ENCODE data around the gene CFAP206. TPM values are rescaled to one million over a fixed set of nuclear protein-coding genes. Genes with fewer than 3 reads are reported as not detected.

CFAP206 gene
- total and polyA plus RNA-seq, 2 experiments from 2014 or later: not detected

DNA sequence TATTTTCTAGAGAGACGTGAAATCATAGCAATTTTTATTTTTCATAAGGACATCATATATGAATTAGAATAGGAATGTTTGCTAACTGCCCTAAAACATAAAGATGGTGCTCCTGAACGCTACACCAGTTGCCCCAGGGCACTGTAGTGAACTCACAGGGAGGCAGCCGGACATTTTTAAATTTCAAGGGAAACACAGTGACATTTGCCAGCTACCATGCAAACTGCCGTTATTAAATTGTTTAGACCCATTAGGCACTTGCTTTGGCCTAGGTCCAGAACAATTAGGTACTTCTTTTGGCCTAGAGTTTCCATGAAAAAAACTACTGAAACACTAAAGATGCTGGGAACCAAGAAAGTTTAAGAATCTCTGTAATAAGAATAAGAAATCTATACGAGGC lies 24.9 kb upstream of the CFAP206 start (continued):
- TF ChIP-seq, protein P1, sequence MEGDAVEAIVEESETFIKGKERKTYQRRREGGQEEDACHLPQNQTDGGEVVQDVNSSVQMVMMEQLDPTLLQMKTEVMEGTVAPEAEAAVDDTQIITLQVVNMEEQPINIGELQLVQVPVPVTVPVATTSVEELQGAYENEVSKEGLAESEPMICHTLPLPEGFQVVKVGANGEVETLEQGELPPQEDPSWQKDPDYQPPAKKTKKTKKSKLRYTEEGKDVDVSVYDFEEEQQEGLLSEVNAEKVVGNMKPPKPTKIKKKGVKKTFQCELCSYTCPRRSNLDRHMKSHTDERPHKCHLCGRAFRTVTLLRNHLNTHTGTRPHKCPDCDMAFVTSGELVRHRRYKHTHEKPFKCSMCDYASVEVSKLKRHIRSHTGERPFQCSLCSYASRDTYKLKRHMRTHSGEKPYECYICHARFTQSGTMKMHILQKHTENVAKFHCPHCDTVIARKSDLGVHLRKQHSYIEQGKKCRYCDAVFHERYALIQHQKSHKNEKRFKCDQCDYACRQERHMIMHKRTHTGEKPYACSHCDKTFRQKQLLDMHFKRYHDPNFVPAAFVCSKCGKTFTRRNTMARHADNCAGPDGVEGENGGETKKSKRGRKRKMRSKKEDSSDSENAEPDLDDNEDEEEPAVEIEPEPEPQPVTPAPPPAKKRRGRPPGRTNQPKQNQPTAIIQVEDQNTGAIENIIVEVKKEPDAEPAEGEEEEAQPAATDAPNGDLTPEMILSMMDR (conservative IDR thresholded peaks at IDR 0.05; ENCODE audit: low read depth in 2 of 2): no peak
- TF ChIP-seq, protein P2, sequence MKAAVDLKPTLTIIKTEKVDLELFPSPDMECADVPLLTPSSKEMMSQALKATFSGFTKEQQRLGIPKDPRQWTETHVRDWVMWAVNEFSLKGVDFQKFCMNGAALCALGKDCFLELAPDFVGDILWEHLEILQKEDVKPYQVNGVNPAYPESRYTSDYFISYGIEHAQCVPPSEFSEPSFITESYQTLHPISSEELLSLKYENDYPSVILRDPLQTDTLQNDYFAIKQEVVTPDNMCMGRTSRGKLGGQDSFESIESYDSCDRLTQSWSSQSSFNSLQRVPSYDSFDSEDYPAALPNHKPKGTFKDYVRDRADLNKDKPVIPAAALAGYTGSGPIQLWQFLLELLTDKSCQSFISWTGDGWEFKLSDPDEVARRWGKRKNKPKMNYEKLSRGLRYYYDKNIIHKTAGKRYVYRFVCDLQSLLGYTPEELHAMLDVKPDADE (IDR thresholded peaks at IDR 0.05): no peak
- no peak for TF ChIP-seq EZH2 (IDR thresholded peaks at IDR 0.05; ENCODE audit: low read depth, unreplicated experiment)

DNA sequence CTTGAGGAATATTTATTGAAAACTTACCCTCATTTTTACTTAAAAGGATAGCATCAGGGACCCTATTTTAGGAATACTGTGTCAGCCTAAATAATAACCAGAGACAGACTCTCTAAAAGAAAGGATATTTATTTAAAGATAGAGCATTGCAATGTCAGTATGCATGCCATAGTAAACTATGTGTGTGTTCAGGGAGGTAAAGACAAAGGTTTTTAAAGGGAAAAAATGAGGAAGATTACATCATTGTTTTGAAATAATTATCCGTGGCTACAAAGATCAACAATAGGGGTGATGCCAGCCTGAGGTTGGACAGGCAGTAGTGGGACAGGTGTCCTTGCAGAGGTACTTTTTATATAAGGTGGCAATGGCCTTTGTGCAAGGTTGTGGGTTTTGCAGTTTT lies 23.7 kb upstream of the CFAP206 start:
- ATAC-seq (no peak), DNase-seq (ENCODE audit: low spot score) (no peak)
- H3K27me3 Mint-ChIP-seq (ENCODE audit: insufficient read depth, low read depth, poor library complexity): no peaks in the 10 kb centered on the region
- peak overlapping the region; percentile 19; the same call in 1 of the 2 replicates for H3K27ac Mint-ChIP-seq
- Histone ChIP-seq H3K27me3 (ENCODE audit: insufficient read depth) (no peaks in the 10 kb centered on the region), H3K79me2 (replicated peaks; ENCODE audit: insufficient read depth) (no peaks in the 10 kb centered on the region), H3K27ac (ENCODE audit: low read depth) (no peak overlapping the region), H2AFZ (no peak overlapping the region), H3K4me1 (ENCODE audit: insufficient read depth) (no peaks in the 10 kb centered on the region), H3F3A (replicated peaks; ENCODE audit: low read depth) (no peaks in the 10 kb centered on the region), H4K20me1 (replicated peaks; ENCODE audit: insufficient read depth) (no peaks in the 10 kb centered on the region), H3K4me3 (no peak overlapping the region), H3K9me2 (ENCODE audit: insufficient read depth) (no peaks in the 10 kb centered on the region), H3K4me2 (no peak overlapping the region), H3K36me3 (ENCODE audit: insufficient read depth) (no peaks in the 10 kb centered on the region)
- H3K4me1 Mint-ChIP-seq: no peaks in the 10 kb centered on the region; the same call in 2 of the 3 replicates
- H3K36me3 Mint-ChIP-seq (ENCODE audit: low read depth): no peaks in the 10 kb centered on the region
- H3K9me3 Mint-ChIP-seq: no peaks in the 10 kb centered on the region
- no peak overlapping the region for H3K4me3 Mint-ChIP-seq
- TF ChIP-seq CREB1 (CRISPR knock-in tag; IDR thresholded peaks at IDR 0.05; ENCODE audit: low read depth): no peak
- TF ChIP-seq, protein P3, sequence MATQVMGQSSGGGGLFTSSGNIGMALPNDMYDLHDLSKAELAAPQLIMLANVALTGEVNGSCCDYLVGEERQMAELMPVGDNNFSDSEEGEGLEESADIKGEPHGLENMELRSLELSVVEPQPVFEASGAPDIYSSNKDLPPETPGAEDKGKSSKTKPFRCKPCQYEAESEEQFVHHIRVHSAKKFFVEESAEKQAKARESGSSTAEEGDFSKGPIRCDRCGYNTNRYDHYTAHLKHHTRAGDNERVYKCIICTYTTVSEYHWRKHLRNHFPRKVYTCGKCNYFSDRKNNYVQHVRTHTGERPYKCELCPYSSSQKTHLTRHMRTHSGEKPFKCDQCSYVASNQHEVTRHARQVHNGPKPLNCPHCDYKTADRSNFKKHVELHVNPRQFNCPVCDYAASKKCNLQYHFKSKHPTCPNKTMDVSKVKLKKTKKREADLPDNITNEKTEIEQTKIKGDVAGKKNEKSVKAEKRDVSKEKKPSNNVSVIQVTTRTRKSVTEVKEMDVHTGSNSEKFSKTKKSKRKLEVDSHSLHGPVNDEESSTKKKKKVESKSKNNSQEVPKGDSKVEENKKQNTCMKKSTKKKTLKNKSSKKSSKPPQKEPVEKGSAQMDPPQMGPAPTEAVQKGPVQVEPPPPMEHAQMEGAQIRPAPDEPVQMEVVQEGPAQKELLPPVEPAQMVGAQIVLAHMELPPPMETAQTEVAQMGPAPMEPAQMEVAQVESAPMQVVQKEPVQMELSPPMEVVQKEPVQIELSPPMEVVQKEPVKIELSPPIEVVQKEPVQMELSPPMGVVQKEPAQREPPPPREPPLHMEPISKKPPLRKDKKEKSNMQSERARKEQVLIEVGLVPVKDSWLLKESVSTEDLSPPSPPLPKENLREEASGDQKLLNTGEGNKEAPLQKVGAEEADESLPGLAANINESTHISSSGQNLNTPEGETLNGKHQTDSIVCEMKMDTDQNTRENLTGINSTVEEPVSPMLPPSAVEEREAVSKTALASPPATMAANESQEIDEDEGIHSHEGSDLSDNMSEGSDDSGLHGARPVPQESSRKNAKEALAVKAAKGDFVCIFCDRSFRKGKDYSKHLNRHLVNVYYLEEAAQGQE (IDR thresholded peaks at IDR 0.05; ENCODE audit: unreplicated experiment): no peak
- TF ChIP-seq NANOG (IDR thresholded peaks at IDR 0.05; ENCODE audit: borderline replicate concordance): no peak
- TF ChIP-seq, protein P1 (conservative IDR thresholded peaks at IDR 0.05; ENCODE audit: low read depth in 2 of 2): no peak
- TF ChIP-seq EZH2 (IDR thresholded peaks at IDR 0.05; ENCODE audit: low read depth, unreplicated experiment): no peak
- no peak for TF ChIP-seq ZNF331 (CRISPR knock-in tag; IDR thresholded peaks at IDR 0.05; ENCODE audit: low read depth)
- TF ChIP-seq STAT1 (IDR thresholded peaks at IDR 0.05; ENCODE audit: unreplicated experiment): no peak
- TF ChIP-seq, protein P4, sequence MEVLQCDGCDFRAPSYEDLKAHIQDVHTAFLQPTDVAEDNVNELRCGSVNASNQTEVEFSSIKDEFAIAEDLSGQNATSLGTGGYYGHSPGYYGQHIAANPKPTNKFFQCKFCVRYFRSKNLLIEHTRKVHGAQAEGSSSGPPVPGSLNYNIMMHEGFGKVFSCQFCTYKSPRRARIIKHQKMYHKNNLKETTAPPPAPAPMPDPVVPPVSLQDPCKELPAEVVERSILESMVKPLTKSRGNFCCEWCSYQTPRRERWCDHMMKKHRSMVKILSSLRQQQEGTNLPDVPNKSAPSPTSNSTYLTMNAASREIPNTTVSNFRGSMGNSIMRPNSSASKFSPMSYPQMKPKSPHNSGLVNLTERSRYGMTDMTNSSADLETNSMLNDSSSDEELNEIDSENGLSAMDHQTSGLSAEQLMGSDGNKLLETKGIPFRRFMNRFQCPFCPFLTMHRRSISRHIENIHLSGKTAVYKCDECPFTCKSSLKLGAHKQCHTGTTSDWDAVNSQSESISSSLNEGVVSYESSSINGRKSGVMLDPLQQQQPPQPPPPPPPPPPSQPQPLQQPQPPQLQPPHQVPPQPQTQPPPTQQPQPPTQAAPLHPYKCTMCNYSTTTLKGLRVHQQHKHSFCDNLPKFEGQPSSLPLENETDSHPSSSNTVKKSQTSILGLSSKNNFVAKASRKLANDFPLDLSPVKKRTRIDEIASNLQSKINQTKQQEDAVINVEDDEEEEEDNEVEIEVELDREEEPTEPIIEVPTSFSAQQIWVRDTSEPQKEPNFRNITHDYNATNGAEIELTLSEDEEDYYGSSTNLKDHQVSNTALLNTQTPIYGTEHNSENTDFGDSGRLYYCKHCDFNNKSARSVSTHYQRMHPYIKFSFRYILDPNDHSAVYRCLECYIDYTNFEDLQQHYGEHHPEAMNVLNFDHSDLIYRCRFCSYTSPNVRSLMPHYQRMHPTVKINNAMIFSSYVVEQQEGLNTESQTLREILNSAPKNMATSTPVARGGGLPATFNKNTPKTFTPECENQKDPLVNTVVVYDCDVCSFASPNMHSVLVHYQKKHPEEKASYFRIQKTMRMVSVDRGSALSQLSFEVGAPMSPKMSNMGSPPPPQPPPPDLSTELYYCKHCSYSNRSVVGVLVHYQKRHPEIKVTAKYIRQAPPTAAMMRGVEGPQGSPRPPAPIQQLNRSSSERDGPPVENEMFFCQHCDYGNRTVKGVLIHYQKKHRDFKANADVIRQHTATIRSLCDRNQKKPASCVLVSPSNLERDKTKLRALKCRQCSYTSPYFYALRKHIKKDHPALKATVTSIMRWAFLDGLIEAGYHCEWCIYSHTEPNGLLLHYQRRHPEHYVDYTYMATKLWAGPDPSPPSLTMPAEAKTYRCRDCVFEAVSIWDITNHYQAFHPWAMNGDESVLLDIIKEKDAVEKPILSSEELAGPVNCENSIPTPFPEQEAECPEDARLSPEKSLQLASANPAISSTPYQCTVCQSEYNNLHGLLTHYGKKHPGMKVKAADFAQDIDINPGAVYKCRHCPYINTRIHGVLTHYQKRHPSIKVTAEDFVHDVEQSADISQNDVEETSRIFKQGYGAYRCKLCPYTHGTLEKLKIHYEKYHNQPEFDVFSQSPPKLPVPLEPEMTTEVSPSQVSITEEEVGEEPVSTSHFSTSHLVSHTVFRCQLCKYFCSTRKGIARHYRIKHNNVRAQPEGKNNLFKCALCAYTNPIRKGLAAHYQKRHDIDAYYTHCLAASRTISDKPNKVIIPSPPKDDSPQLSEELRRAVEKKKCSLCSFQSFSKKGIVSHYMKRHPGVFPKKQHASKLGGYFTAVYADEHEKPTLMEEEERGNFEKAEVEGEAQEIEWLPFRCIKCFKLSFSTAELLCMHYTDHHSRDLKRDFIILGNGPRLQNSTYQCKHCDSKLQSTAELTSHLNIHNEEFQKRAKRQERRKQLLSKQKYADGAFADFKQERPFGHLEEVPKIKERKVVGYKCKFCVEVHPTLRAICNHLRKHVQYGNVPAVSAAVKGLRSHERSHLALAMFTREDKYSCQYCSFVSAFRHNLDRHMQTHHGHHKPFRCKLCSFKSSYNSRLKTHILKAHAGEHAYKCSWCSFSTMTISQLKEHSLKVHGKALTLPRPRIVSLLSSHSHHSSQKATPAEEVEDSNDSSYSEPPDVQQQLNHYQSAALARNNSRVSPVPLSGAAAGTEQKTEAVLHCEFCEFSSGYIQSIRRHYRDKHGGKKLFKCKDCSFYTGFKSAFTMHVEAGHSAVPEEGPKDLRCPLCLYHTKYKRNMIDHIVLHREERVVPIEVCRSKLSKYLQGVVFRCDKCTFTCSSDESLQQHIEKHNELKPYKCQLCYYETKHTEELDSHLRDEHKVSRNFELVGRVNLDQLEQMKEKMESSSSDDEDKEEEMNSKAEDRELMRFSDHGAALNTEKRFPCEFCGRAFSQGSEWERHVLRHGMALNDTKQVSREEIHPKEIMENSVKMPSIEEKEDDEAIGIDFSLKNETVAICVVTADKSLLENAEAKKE (CRISPR knock-in tag; IDR thresholded peaks at IDR 0.05): no peak
- TF ChIP-seq POLR2AphosphoS5 (IDR thresholded peaks at IDR 0.05; ENCODE audit: low read depth): no peak
